Coronary artery (tissue), 2 donors: ENCODE data around the gene TRIM67.

ENCODE experiments used
- DNase-seq: peaks from one replicate; pipeline ENCODE4 v3.0.0-alpha.2; 2017; ENCODE audit warnings: low spot score
- H3K27ac ChIP-seq, 2 donors: fragments of 200-600 bp; sonication (generic); one replicate each; pipeline ENCODE4 v1.5.1; 2016 to 2019
- H3K4me3 ChIP-seq: fragments of 200-600 bp; sonication (generic); 2 replicates; pipeline ENCODE4 v1.5.1; 2016; ENCODE audit warnings: mild to moderate bottlenecking, moderate library complexity
- TF ChIP-seq, protein P1 (sequence below): fragments of 200-600 bp; sonication (generic); IDR thresholded peaks from one replicate; pipeline ENCODE4 v1.5.1; 2019; ENCODE audit warnings: antibody characterized with exemption

TRIM67 gene

DNA sequence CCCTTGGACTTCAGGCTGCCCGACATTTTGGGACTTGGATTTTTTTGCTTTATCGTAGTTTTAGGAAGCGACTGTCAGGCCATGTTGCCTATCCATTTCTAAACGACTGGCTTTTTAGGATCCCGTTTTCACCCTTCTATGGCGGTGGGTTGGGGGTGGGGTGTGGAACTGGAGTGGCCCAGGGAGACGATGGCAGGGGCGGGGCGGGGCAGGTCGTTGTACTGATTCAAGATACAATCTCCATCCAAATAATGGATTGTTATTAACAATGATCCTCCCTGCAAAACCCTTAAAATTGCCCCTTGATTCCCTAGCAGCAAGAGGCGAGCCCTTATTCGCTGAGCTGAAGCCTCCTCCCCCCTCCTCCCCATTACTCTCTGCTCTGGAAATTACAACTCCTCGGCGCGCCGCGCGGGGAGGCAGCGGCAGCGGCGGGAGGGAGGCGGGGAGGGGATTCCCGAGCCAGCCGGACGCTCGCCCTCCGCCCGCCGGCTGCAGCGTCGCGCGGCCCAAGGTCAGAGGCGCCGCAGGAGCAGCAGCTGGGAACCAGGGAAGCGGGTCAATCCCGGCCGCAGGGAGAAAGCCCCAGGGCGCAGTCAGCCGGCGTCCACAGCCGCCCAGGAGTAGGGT is at the start of gene TRIM67:
TSS of gene TRIM67 (plus strand) at position 392 of the 630 bp plus-strand sequence. CDS start 912 bp downstream, outside the sequence.
- no peak for DNase-seq
- TF ChIP-seq, protein P1, sequence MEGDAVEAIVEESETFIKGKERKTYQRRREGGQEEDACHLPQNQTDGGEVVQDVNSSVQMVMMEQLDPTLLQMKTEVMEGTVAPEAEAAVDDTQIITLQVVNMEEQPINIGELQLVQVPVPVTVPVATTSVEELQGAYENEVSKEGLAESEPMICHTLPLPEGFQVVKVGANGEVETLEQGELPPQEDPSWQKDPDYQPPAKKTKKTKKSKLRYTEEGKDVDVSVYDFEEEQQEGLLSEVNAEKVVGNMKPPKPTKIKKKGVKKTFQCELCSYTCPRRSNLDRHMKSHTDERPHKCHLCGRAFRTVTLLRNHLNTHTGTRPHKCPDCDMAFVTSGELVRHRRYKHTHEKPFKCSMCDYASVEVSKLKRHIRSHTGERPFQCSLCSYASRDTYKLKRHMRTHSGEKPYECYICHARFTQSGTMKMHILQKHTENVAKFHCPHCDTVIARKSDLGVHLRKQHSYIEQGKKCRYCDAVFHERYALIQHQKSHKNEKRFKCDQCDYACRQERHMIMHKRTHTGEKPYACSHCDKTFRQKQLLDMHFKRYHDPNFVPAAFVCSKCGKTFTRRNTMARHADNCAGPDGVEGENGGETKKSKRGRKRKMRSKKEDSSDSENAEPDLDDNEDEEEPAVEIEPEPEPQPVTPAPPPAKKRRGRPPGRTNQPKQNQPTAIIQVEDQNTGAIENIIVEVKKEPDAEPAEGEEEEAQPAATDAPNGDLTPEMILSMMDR, result no peak
- Histone ChIP-seq H3K27ac (no peak within 1 kb of the TSS), H3K4me3 (peak within 1 kb of the TSS; percentile 68)

GRCh38 chr1:231116738-231117137 is 45.1 kb upstream of the TRIM67 start:
- no peak for DNase-seq
- TF ChIP-seq, protein P1, result no peak
- H3K27ac ChIP-seq, result no peak overlapping the region
- H3K4me3 ChIP-seq, result no peak overlapping the region

DNA sequence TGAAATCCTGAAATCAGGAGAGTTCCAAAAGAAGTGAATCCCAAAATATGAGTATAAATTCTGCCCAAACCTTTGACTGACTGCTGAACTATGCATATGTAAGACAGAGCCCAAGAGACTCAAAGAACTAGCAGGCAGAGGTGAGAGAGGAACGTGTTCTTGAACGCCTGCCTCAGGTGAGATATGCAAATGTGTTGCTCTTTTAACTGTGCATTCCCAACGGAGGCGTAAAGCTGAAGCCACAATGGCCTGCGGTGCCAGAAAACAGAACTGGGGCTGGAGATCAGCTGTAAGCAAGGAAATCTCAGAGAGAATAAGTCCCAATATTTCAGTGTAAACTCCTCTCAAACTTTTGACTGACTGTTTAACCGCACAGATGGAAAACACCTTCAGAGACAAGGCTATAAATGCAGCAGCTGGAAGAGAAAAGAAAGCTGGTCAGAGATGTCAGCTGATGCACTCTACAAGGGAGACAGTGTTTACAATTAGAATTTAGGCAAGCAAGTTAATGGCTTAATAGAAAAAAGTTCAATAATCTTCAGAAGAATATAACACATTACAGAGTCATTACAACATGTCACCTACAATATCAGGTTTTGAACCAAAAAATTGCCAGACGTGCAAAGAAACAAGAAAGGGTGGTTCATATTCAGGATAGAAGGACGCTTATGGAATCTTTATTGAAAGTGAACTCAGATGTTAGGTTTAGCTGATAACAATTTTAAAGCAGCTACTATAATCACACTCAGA is 43.0 kb upstream of the TRIM67 start:
- no peak overlapping the region for H3K27ac ChIP-seq
- TF ChIP-seq, protein P1, result no peak
- no peak for DNase-seq
- H3K4me3 ChIP-seq, result no peak overlapping the region

DNA sequence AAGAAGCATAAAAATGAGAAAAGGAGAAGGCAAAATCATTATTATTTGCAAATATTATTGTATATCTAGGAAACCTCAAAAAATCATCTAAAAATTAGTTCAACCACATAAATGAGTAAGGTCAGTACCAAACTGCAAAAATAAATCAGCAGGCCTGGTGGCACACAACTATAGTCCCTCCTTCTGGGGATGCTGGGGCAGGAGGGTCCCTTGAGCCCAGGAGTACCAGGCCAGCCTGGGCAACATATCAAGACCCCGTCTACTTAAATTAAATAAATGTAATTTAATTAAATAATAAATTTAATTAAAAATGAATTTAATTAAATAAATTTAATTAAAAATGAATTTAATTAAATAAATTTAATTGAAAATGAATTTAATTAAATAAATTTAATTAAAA is 40.3 kb upstream of the TRIM67 start:
- H3K4me3 ChIP-seq, result no peak overlapping the region

DNA sequence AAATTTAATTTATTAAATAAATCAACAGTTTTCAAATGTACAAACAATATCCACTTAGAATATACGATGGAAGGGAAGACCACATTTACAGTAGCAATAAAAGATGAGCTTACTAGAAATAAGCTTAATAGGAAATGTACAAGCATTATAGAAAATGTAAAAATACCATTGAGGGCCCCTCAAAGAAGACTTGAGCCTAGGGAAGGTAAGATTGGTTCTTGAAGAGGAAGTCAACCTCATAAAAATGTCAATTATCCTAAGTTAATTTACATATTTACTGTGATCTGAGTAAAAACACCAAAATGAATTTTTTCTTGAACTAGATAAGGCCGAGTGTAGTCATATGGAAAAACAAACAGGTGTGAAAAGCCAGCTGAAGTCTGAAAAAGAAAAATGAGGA is 39.7 kb upstream of the TRIM67 start:
- no peak overlapping the region for H3K27ac ChIP-seq
- TF ChIP-seq, protein P1, result no peak
- no peak overlapping the region for H3K4me3 ChIP-seq
- DNase-seq, result no peak

More for the DNA sequence above, 40.3 kb upstream of the TRIM67 start:
- no peak for DNase-seq
- no peak overlapping the region for H3K27ac ChIP-seq
- TF ChIP-seq, protein P1, result no peak

DNA sequence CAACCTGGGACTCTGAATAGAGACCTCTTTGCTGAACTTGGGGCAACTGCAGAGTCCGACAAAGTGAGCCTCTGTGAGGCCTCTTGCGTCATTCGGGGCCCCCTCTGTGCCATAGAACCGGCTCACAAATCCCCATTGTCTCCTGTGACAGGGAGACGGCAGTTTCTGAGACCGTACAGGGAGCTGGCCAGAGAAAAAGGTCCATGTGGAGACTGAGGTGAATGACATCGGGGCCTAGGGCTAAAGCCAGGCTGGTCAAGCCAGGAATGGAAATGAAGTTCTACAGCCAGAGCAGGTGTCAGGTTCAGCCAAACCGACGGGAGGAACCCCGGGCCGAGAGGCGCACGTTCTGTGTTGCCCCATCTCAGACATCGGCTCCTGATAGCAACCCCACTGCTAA is 37.1 kb upstream of the TRIM67 start:
- H3K4me3 ChIP-seq, result no peak overlapping the region
- DNase-seq, result no peak
- TF ChIP-seq, protein P1, result no peak
- no peak overlapping the region for H3K27ac ChIP-seq
